GM21528 (cell line): ENCODE data around the gene MDM1.

ENCODE experiments used
- ATAC-seq: cut with Tn5 transposase; IDR thresholded peaks from one replicate; pipeline ENCODE4 v1.9.1; 2021; ENCODE audit warnings: mild to moderate bottlenecking, moderate library complexity; ENCODE audit not compliant: unreplicated experiment, low FRiP score

The MDM1 gene

DNA sequence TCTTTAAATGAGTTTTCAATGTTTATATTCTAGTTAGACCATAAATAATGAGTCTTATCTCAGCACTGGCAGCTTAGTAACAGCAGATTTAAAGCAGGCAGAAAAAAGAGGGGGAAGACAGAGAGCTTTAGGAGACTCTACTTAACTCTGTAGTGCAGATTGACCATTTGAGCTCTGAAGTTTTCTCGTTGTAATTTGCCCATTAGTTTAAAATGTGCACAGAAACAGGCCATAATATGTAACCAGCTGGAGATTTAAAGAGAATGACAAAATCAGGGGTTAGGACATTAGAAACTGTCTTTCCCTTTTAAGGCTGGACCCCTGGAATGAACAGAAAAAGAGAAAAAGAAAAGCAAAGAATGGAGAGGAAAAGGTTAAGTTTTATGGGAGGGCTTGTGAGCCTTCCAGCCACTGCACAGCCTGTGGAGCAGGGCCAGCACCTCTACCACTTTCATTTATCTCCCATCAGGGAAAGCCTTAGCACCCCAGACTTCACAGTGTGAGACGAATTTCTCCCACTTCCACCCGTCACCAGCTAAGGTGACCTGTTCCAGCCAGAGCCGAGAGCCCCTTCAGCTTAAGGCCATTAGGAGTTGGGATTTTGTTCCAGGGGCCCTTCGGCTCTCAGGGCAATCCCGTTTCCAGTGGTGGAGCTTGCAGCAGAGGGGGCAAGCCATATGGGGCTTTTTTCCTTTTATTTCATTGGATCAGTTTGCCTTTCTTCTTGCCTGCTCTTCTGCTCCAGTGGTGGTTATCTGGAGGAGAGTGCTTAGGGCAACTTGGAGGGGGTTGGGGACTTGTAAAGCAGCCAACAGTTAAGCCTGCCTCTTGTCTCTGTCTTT lies 86.8 kb downstream of the MDM1 start:
- no peak for ATAC-seq
